Activated CD8-positive, alpha-beta T cell treated with anti-CD3 and anti-CD28 coated beads for 36 hours (primary cell): ENCODE data around the gene DNAJB8. TPM values are rescaled to one million over a fixed set of nuclear protein-coding genes. Genes with fewer than 3 reads are reported as not detected.

Source experiments
- ATAC-seq: fragments of 200-7000 bp; cut with Tn5 transposase; one replicate; pipeline ENCODE4 v1.10.0; 2021; ENCODE audit warnings: mild to moderate bottlenecking, moderate library complexity
- CTCF ChIA-PET: fragments of 350-600 bp; sonication (Branson Sonifier 250); formaldehyde crosslinking; loops from one replicate; lab custom pipeline; 2021; ENCODE audit warnings: antibody characterized with exemption; lab: Charles Lee
- POLR2A ChIA-PET: fragments of 350-600 bp; sonication (Branson Sonifier 250); formaldehyde crosslinking; loops from one replicate; lab custom pipeline; 2021; ENCODE audit warnings: antibody characterized with exemption; lab: Charles Lee
- DNase-seq: peaks from one replicate; pipeline ENCODE4 v3.0.0-alpha.2; 2020
- H3K27ac Mint-ChIP-seq: one replicate; pipeline ENCODE4 v1.8.0; 2021; ENCODE audit warnings: mild to moderate bottlenecking, mixed read lengths
- H3K27me3 Mint-ChIP-seq: one replicate; pipeline ENCODE4 v1.8.0; 2021; ENCODE audit warnings: mixed read lengths
- H3K36me3 Mint-ChIP-seq: one replicate; pipeline ENCODE4 v1.8.0; 2021; ENCODE audit warnings: low read depth, mixed read lengths
- H3K4me1 Mint-ChIP-seq: one replicate; pipeline ENCODE4 v1.8.0; 2021; ENCODE audit warnings: low read depth, mixed read lengths
- H3K4me3 Mint-ChIP-seq: one replicate; pipeline ENCODE4 v1.8.0; 2021; ENCODE audit warnings: mild to moderate bottlenecking, moderate library complexity, mixed read lengths
- H3K9me3 Mint-ChIP-seq: one replicate; pipeline ENCODE4 v1.8.0; 2021; ENCODE audit warnings: mixed read lengths
- CTCF ChIP-seq: fragments of 200-600 bp; IDR thresholded peaks from one replicate; pipeline ENCODE4 v1.8.0; 2022; ENCODE audit warnings: antibody characterized with exemption, mild to moderate bottlenecking
- intact Hi-C: fragments of 100-400 bp; cut with micrococcal nuclease; formaldehyde crosslinking; loops from one replicate; pipeline ENCODE4 v1.10.0; 2022
- total RNA-seq, 2 experiments: library from RNA; stranded (reverse); gene quantifications; one replicate each; pipeline ENCODE4 v1.2.3, GENCODE V29; 2021

DNAJB8 gene
- total RNA-seq, 2 experiments from 2014 or later = not detected

GRCh38 chr3:128413413-128414205 is 53.1 kb downstream of the DNAJB8 start:
- intact Hi-C loops = no loop called here
- POLR2A ChIA-PET = no interaction called here
- CTCF ChIA-PET = no interaction called here
- H3K27ac Mint-ChIP-seq = no peak overlapping the region
- TF ChIP-seq CTCF = no peak
- H3K4me3 Mint-ChIP-seq = no peak overlapping the region
- H3K4me1 Mint-ChIP-seq = no peaks in the 10 kb centered on the region
- no peaks in the 10 kb centered on the region for H3K36me3 Mint-ChIP-seq
- no peaks in the 10 kb centered on the region for H3K9me3 Mint-ChIP-seq
- ATAC-seq = no peak
- H3K27me3 Mint-ChIP-seq = no peaks in the 10 kb centered on the region
- no peak for DNase-seq

GRCh38 chr3:128413003-128413370 is 53.7 kb downstream of the DNAJB8 start:
- H3K36me3 Mint-ChIP-seq = no peaks in the 10 kb centered on the region
- CTCF ChIA-PET = no interaction called here

More at GRCh38 chr3:128413003-128413370, 53.7 kb downstream of the DNAJB8 start:
- Mint-ChIP-seq H3K27ac (no peak overlapping the region), H3K4me3 (no peak overlapping the region), H3K27me3 (no peaks in the 10 kb centered on the region), H3K9me3 (no peaks in the 10 kb centered on the region), H3K4me1 (no peaks in the 10 kb centered on the region)
- TF ChIP-seq CTCF = no peak
- ATAC-seq = no peak
- POLR2A ChIA-PET = no interaction called here
- intact Hi-C loops = no loop called here
- no peak for DNase-seq

Other genes with a start within 250 kb of the DNAJB8 start
- gene GATA2, start 26.3 kb upstream of the DNAJB8 start, total RNA-seq = not detected
- gene RPN1, start 183.9 kb upstream of the DNAJB8 start, total RNA-seq = 100 to 1,000 TPM; 133 TPM